Measurements from ENCODE around the gene CCDC179. TPM values are rescaled to one million over a fixed set of nuclear protein-coding genes. Genes with fewer than 3 reads are reported as not detected.

CCDC179 gene
- polyA plus RNA-seq: not detected
- long read RNA-seq, donor 1: 0 reads
- long read RNA-seq, donor 2: 0 reads
- long read RNA-seq, donor 3: 0 reads
- long read RNA-seq, donor 4: 0 reads
- long read RNA-seq, donor 5: 0 reads
- long read RNA-seq, donor 6: 0 reads
- long read RNA-seq, donor 7: 0 reads
- long read RNA-seq, donor 8: 0 reads
- long read RNA-seq, donor 9: 0 reads
- long read RNA-seq, donor 10: 0 reads
- long read RNA-seq, donor 11: 0 reads

GRCh38 chr11:22860241-22860640 lies at the start of gene CCDC179:
Gene CCDC179 (minus strand): TSS chr11:22860474. CDS start chr11:22860421, 53 bp downstream.
- Histone ChIP-seq H3K9me3 (ENCODE audit: control insufficient read depth, low read depth, low read length) (no peaks in the 10 kb centered on the region), H3K4me3 (ENCODE audit: low read length) (no peak within 1 kb of the TSS), H3K27me3 (ENCODE audit: control insufficient read depth, insufficient read depth, low read length) (no peaks in the 10 kb centered on the region), H3K4me1 (ENCODE audit: control insufficient read depth, insufficient read depth, low read length) (no peaks in the 10 kb centered on the region), H3K36me3 (ENCODE audit: control insufficient read depth, insufficient read depth, low read length) (no peaks in the 10 kb centered on the region), H3K27ac (ENCODE audit: low read length) (no peak within 1 kb of the TSS)
- WGBS (ENCODE audit: insufficient coverage, low lambda C conversion rate): no CpG with 5 or more reads among the region's 4 CpGs
- DNase-seq: no peak

- no peak for DNase-seq
- Histone ChIP-seq H3K4me3 (ENCODE audit: low read length) (no peak overlapping the region), H3K4me1 (ENCODE audit: control insufficient read depth, insufficient read depth, low read length) (no peaks in the 10 kb centered on the region), H3K36me3 (ENCODE audit: control insufficient read depth, insufficient read depth, low read length) (no peaks in the 10 kb centered on the region), H3K27me3 (ENCODE audit: control insufficient read depth, insufficient read depth, low read length) (no peaks in the 10 kb centered on the region), H3K9me3 (ENCODE audit: control insufficient read depth, low read depth, low read length) (no peaks in the 10 kb centered on the region), H3K27ac (ENCODE audit: low read length) (no peak overlapping the region)
- WGBS (ENCODE audit: insufficient coverage, low lambda C conversion rate): 100% methylated on average over 1 of the region's 1 CpG
These were observed 43.5 kb upstream of the CCDC179 start for GRCh38 chr11:22903782-22904181.

- WGBS (ENCODE audit: insufficient coverage, low lambda C conversion rate): 100% methylated on average over 1 of the region's 4 CpGs
- Histone ChIP-seq H3K4me1 (ENCODE audit: control insufficient read depth, insufficient read depth, low read length) (no peaks in the 10 kb centered on the region), H3K27me3 (ENCODE audit: control insufficient read depth, insufficient read depth, low read length) (no peaks in the 10 kb centered on the region), H3K9me3 (ENCODE audit: control insufficient read depth, low read depth, low read length) (no peaks in the 10 kb centered on the region), H3K4me3 (ENCODE audit: low read length) (no peak overlapping the region), H3K36me3 (ENCODE audit: control insufficient read depth, insufficient read depth, low read length) (no peaks in the 10 kb centered on the region), H3K27ac (ENCODE audit: low read length) (no peak overlapping the region)
- no peak for DNase-seq
These were observed 41.3 kb upstream of the CCDC179 start for GRCh38 chr11:22901603-22902002.

GRCh38 chr11:22900764-22901486 lies 40.7 kb upstream of the CCDC179 start:
- H3K4me3 ChIP-seq (ENCODE audit: low read length): no peak overlapping the region
- H3K36me3 ChIP-seq (ENCODE audit: control insufficient read depth, insufficient read depth, low read length): no peaks in the 10 kb centered on the region
- no peak overlapping the region for H3K27ac ChIP-seq (ENCODE audit: low read length)
- no peak for DNase-seq
- H3K4me1 ChIP-seq (ENCODE audit: control insufficient read depth, insufficient read depth, low read length): no peaks in the 10 kb centered on the region
- no peaks in the 10 kb centered on the region for H3K27me3 ChIP-seq (ENCODE audit: control insufficient read depth, insufficient read depth, low read length)
- no peaks in the 10 kb centered on the region for H3K9me3 ChIP-seq (ENCODE audit: control insufficient read depth, low read depth, low read length)

GRCh38 chr11:22898036-22898435 lies 37.8 kb upstream of the CCDC179 start:
- H3K4me1 ChIP-seq (ENCODE audit: control insufficient read depth, insufficient read depth, low read length): no peaks in the 10 kb centered on the region
- no peaks in the 10 kb centered on the region for H3K36me3 ChIP-seq (ENCODE audit: control insufficient read depth, insufficient read depth, low read length)
- no peak overlapping the region for H3K4me3 ChIP-seq (ENCODE audit: low read length)
- DNase-seq: no peak
- no peaks in the 10 kb centered on the region for H3K27me3 ChIP-seq (ENCODE audit: control insufficient read depth, insufficient read depth, low read length)
- H3K9me3 ChIP-seq (ENCODE audit: control insufficient read depth, low read depth, low read length): no peaks in the 10 kb centered on the region
- H3K27ac ChIP-seq (ENCODE audit: low read length): no peak overlapping the region
- WGBS (ENCODE audit: insufficient coverage, low lambda C conversion rate): 100% methylated on average over 1 of the region's 5 CpGs

GRCh38 chr11:22890227-22890626 lies 30.0 kb upstream of the CCDC179 start:
- H3K27ac ChIP-seq (ENCODE audit: low read length): no peak overlapping the region
- no peaks in the 10 kb centered on the region for H3K36me3 ChIP-seq (ENCODE audit: control insufficient read depth, insufficient read depth, low read length)
- H3K9me3 ChIP-seq (ENCODE audit: control insufficient read depth, low read depth, low read length): no peaks in the 10 kb centered on the region
- DNase-seq: no peak
- WGBS (ENCODE audit: insufficient coverage, low lambda C conversion rate): no CpG with 5 or more reads among the region's 2 CpGs
- H3K4me3 ChIP-seq (ENCODE audit: low read length): no peak overlapping the region
- no peaks in the 10 kb centered on the region for H3K4me1 ChIP-seq (ENCODE audit: control insufficient read depth, insufficient read depth, low read length)
- H3K27me3 ChIP-seq (ENCODE audit: control insufficient read depth, insufficient read depth, low read length): no peaks in the 10 kb centered on the region

GRCh38 chr11:22884217-22884616 lies 23.9 kb upstream of the CCDC179 start:
- Histone ChIP-seq H3K27ac (ENCODE audit: low read length) (no peak overlapping the region), H3K4me1 (ENCODE audit: control insufficient read depth, insufficient read depth, low read length) (no peaks in the 10 kb centered on the region)

GRCh38 chr11:22879630-22880029 lies 19.4 kb upstream of the CCDC179 start:
- Histone ChIP-seq H3K4me3 (ENCODE audit: low read length) (no peak overlapping the region), H3K9me3 (ENCODE audit: control insufficient read depth, low read depth, low read length) (no peaks in the 10 kb centered on the region), H3K36me3 (ENCODE audit: control insufficient read depth, insufficient read depth, low read length) (no peaks in the 10 kb centered on the region), H3K4me1 (ENCODE audit: control insufficient read depth, insufficient read depth, low read length) (peaks cover 4% of the 10 kb centered on the region), H3K27ac (ENCODE audit: low read length) (no peak overlapping the region), H3K27me3 (ENCODE audit: control insufficient read depth, insufficient read depth, low read length) (no peaks in the 10 kb centered on the region)
- DNase-seq: peak in 1 of 2 donors; percentile 2
- WGBS (ENCODE audit: insufficient coverage, low lambda C conversion rate): 86% methylated on average over 1 of the region's 2 CpGs

More at GRCh38 chr11:22884217-22884616, 23.9 kb upstream of the CCDC179 start:
- DNase-seq: no peak
- H3K27me3 ChIP-seq (ENCODE audit: control insufficient read depth, insufficient read depth, low read length): no peaks in the 10 kb centered on the region
- no peaks in the 10 kb centered on the region for H3K36me3 ChIP-seq (ENCODE audit: control insufficient read depth, insufficient read depth, low read length)
- H3K4me3 ChIP-seq (ENCODE audit: low read length): no peak overlapping the region
- WGBS (ENCODE audit: insufficient coverage, low lambda C conversion rate): 79% methylated on average over 1 of the region's 1 CpG
- H3K9me3 ChIP-seq (ENCODE audit: control insufficient read depth, low read depth, low read length): no peaks in the 10 kb centered on the region

- H3K27me3 ChIP-seq (ENCODE audit: control insufficient read depth, insufficient read depth, low read length): no peaks in the 10 kb centered on the region
- H3K36me3 ChIP-seq (ENCODE audit: control insufficient read depth, insufficient read depth, low read length): no peaks in the 10 kb centered on the region
- H3K27ac ChIP-seq (ENCODE audit: low read length): no peak overlapping the region
- no peaks in the 10 kb centered on the region for H3K9me3 ChIP-seq (ENCODE audit: control insufficient read depth, low read depth, low read length)
- DNase-seq: peak in 1 of 2 donors; percentile 3
- H3K4me3 ChIP-seq (ENCODE audit: low read length): no peak overlapping the region
- H3K4me1 ChIP-seq (ENCODE audit: control insufficient read depth, insufficient read depth, low read length): peaks cover 4% of the 10 kb centered on the region
These were observed 18.3 kb upstream of the CCDC179 start for GRCh38 chr11:22878604-22879003.

GRCh38 chr11:22878039-22878438 lies 17.8 kb upstream of the CCDC179 start:
- Histone ChIP-seq H3K27ac (ENCODE audit: low read length) (no peak overlapping the region), H3K4me3 (ENCODE audit: low read length) (no peak overlapping the region), H3K36me3 (ENCODE audit: control insufficient read depth, insufficient read depth, low read length) (no peaks in the 10 kb centered on the region), H3K27me3 (ENCODE audit: control insufficient read depth, insufficient read depth, low read length) (no peaks in the 10 kb centered on the region), H3K9me3 (ENCODE audit: control insufficient read depth, low read depth, low read length) (no peaks in the 10 kb centered on the region), H3K4me1 (ENCODE audit: control insufficient read depth, insufficient read depth, low read length) (peaks cover 4% of the 10 kb centered on the region)
- peak in 1 of 2 donors; percentile 29 for DNase-seq
